ENCODE results near the gene PJA1.

- TF ChIP-seq, protein P1, sequence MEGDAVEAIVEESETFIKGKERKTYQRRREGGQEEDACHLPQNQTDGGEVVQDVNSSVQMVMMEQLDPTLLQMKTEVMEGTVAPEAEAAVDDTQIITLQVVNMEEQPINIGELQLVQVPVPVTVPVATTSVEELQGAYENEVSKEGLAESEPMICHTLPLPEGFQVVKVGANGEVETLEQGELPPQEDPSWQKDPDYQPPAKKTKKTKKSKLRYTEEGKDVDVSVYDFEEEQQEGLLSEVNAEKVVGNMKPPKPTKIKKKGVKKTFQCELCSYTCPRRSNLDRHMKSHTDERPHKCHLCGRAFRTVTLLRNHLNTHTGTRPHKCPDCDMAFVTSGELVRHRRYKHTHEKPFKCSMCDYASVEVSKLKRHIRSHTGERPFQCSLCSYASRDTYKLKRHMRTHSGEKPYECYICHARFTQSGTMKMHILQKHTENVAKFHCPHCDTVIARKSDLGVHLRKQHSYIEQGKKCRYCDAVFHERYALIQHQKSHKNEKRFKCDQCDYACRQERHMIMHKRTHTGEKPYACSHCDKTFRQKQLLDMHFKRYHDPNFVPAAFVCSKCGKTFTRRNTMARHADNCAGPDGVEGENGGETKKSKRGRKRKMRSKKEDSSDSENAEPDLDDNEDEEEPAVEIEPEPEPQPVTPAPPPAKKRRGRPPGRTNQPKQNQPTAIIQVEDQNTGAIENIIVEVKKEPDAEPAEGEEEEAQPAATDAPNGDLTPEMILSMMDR (conservative IDR thresholded peaks at IDR 0.05; ENCODE audit: low read length) = no peak
- no peak for TF ChIP-seq EZH2phosphoT487 (IDR thresholded peaks at IDR 0.05; ENCODE audit: borderline replicate concordance, low read depth, low read length)
These were observed 27.4 kb upstream of the PJA1 start for GRCh38 chrX:69192603-69193002.
